SU-DHL-6 (cell line): ENCODE data around the gene UBC.
A peak's percentile ranks its signal among the peaks of the same experiment; 100 is the strongest.

Experiments
- H2AFZ ChIP-seq: fragments of 200-600 bp; sonication (generic); 2 replicates; pipeline ENCODE4 v1.6.1; 2014; ENCODE audit warnings: low read depth, mild to moderate bottlenecking, moderate library complexity, mixed read lengths, antibody characterized with exemption, low read length; ENCODE audit not compliant: severe bottlenecking
- H3F3A ChIP-seq: fragments of 200-600 bp; shearing (Covaris generic); 2 replicates; pipeline ENCODE4 v1.6.0; 2016; ENCODE audit warnings: antibody characterized with exemption, mild to moderate bottlenecking; ENCODE audit not compliant: insufficient read depth
- H3K27ac ChIP-seq: fragments of 200-600 bp; sonication (generic); 2 replicates; pipeline ENCODE4 v1.5.1; 2016; ENCODE audit warnings: low read depth, mild to moderate bottlenecking, low read length, moderate library complexity, mixed read lengths
- H3K27me3 ChIP-seq: fragments of 200-600 bp; sonication (generic), shearing (Covaris generic); 2 replicates; pipeline ENCODE4 v1.6.0; 2014; ENCODE audit warnings: mild to moderate bottlenecking, low read length
- H3K36me3 ChIP-seq: fragments of 200-600 bp; sonication (generic); 2 replicates; pipeline ENCODE4 v1.6.1; 2014; ENCODE audit warnings: mild to moderate bottlenecking, low read length, mixed read lengths
- H3K4me2 ChIP-seq: fragments of 300-600, 200-600 bp; shearing (Covaris generic), sonication (generic); 2 replicates; pipeline ENCODE4 v1.6.0; 2014; ENCODE audit warnings: low read length, low read depth, mild to moderate bottlenecking; ENCODE audit not compliant: poor library complexity, severe bottlenecking
- H3K4me3 ChIP-seq: fragments of 200-600 bp; sonication (generic); 2 replicates; pipeline ENCODE4 v1.5.1; 2014; ENCODE audit warnings: antibody characterized with exemption, low read length, mild to moderate bottlenecking, mixed read lengths; ENCODE audit not compliant: insufficient read depth, poor library complexity, severe bottlenecking
- H3K79me2 ChIP-seq: fragments of 200-600 bp; sonication (generic); 2 replicates; pipeline ENCODE4 v1.6.1; 2014; ENCODE audit warnings: mild to moderate bottlenecking, low read length, moderate library complexity; ENCODE audit not compliant: insufficient read depth
- H3K9ac ChIP-seq: fragments of 200-600 bp; sonication (generic); 2 replicates; pipeline ENCODE4 v1.7.0; 2014; ENCODE audit warnings: mild to moderate bottlenecking, low read length
- H3K9me2 ChIP-seq: fragments of 200-600 bp; sonication (generic); replicated peaks from 2 replicates; pipeline ENCODE4 v1.6.1; 2014; ENCODE audit warnings: low read length; ENCODE audit not compliant: insufficient read depth
- H3K9me3 ChIP-seq: fragments of 200-600 bp; sonication (generic); 2 replicates; pipeline ENCODE4 v1.6.1; 2014; ENCODE audit warnings: low read length, mixed read lengths; ENCODE audit not compliant: insufficient read depth
- H4K20me1 ChIP-seq: fragments of 200-600 bp; sonication (generic); 2 replicates; pipeline ENCODE4 v1.6.1; 2014; ENCODE audit warnings: low read depth, mild to moderate bottlenecking, antibody characterized with exemption, low read length, moderate library complexity, mixed read lengths
- CTCF ChIP-seq: fragments of 200-600 bp; sonication (generic); IDR thresholded peaks from one replicate; pipeline ENCODE4 v1.5.1; 2017; ENCODE audit warnings: antibody characterized with exemption, mild to moderate bottlenecking, low read length, moderate library complexity; ENCODE audit not compliant: insufficient read depth, poor library complexity, severe bottlenecking
- EZH2phosphoT487 ChIP-seq: fragments of 200-600 bp; sonication (generic), shearing (Covaris generic); conservative IDR thresholded peaks from 2 replicates; pipeline ENCODE4 v1.6.1; 2018; ENCODE audit warnings: mild to moderate bottlenecking, antibody characterized with exemption, low read length, moderate library complexity, mixed read lengths

The UBC gene

GRCh38 chr12:124946447-124946793, 32.0 kb upstream of the UBC start:
- Histone ChIP-seq H2AFZ (no peak overlapping the region), H3K4me2 (no peak overlapping the region), H3K9me3 (no peaks in the 10 kb centered on the region), H3K9me2 (no peaks in the 10 kb centered on the region), H3F3A (no peaks in the 10 kb centered on the region), H3K4me3 (no peak overlapping the region), H4K20me1 (no peaks in the 10 kb centered on the region), H3K79me2 (no peaks in the 10 kb centered on the region), H3K9ac (no peak overlapping the region), H3K27me3 (no peaks in the 10 kb centered on the region), H3K27ac (no peak overlapping the region), H3K36me3 (no peaks in the 10 kb centered on the region)
- TF ChIP-seq EZH2phosphoT487 (no peak), CTCF (no peak)

GRCh38 chr12:124941170-124941527, 26.7 kb upstream of the UBC start:
- peak overlapping the region; percentile 80 for H3K4me2 ChIP-seq
- H3K27ac ChIP-seq, result peak overlapping the region; percentile 86
- H3K27me3 ChIP-seq, result no peaks in the 10 kb centered on the region
- H2AFZ ChIP-seq, result no peak overlapping the region
- peaks cover 27% of the 10 kb centered on the region for H3F3A ChIP-seq
- no peaks in the 10 kb centered on the region for H3K9me2 ChIP-seq
- TF ChIP-seq EZH2phosphoT487 (no peak), CTCF (no peak)
- H4K20me1 ChIP-seq, result no peaks in the 10 kb centered on the region
- no peak overlapping the region for H3K4me3 ChIP-seq
- H3K9me3 ChIP-seq, result no peaks in the 10 kb centered on the region
- no peak overlapping the region for H3K9ac ChIP-seq
- no peaks in the 10 kb centered on the region for H3K36me3 ChIP-seq
- no peaks in the 10 kb centered on the region for H3K79me2 ChIP-seq

GRCh38 chr12:124940393-124941169, 26.1 kb upstream of the UBC start:
- Histone ChIP-seq H3K27me3 (no peaks in the 10 kb centered on the region), H3K36me3 (no peaks in the 10 kb centered on the region), H3K4me3 (no peak overlapping the region), H4K20me1 (no peaks in the 10 kb centered on the region), H3K4me2 (peak overlapping the region; percentile 80), H3K27ac (peak overlapping the region; percentile 86), H3K79me2 (no peaks in the 10 kb centered on the region), H2AFZ (peak overlapping the region; percentile 21), H3K9me2 (no peaks in the 10 kb centered on the region), H3F3A (peaks cover 27% of the 10 kb centered on the region), H3K9ac (peak overlapping the region; percentile 67; the same call in 1 of the 2 replicates), H3K9me3 (no peaks in the 10 kb centered on the region)
- TF ChIP-seq CTCF, result peak; percentile 64
- TF ChIP-seq EZH2phosphoT487, result no peak
